Lower lobe of right lung (tissue), 2 donors: ENCODE data around the gene AKT3. TPM values are rescaled to one million over a fixed set of nuclear protein-coding genes. Genes with fewer than 3 reads are reported as not detected.

ENCODE experiments used
- ATAC-seq, 2 donors: fragments of 200-7000 bp; cut with Tn5 transposase; one replicate each; pipeline ENCODE4 v1.9.1; 2020 to 2022; ENCODE audit warnings: mild to moderate bottlenecking in 2 of 2, moderate library complexity in 2 of 2
- DNase-seq: peaks from one replicate; pipeline ENCODE4 v3.0.0-alpha.2; 2020
- H3K27ac ChIP-seq: fragments of 200-600 bp; one replicate; pipeline ENCODE4 v1.8.0; 2022
- H3K27me3 ChIP-seq: fragments of 200-600 bp; one replicate; pipeline ENCODE4 v1.8.0; 2022; ENCODE audit warnings: low read depth
- H3K36me3 ChIP-seq: fragments of 200-600 bp; one replicate; pipeline ENCODE4 v1.8.0; 2022; ENCODE audit warnings: mild to moderate bottlenecking
- H3K4me1 ChIP-seq: fragments of 200-600 bp; one replicate; pipeline ENCODE4 v1.8.0; 2022
- H3K4me3 ChIP-seq: fragments of 200-600 bp; one replicate; pipeline ENCODE4 v1.8.0; 2022; ENCODE audit warnings: mild to moderate bottlenecking
- H3K9me3 ChIP-seq: fragments of 200-600 bp; one replicate; pipeline ENCODE4 v1.8.0; 2022
- intact Hi-C: fragments of 100-400 bp; cut with DNase I; formaldehyde crosslinking; loops from one replicate; pipeline ENCODE4 v1.11.0; 2022
- total RNA-seq: library from RNA; stranded (reverse); fragmentation: NEBNext Ultra II Directional; extraction: Animal tissue kit (Norgen Biotek cat#: 25700); gene quantifications from one replicate; pipeline ENCODE4 v1.2.1, GENCODE V29; 2021
- TF ChIP-seq, protein P1 (sequence below): fragments of 200-600 bp; IDR thresholded peaks from one replicate; pipeline ENCODE4 v1.8.0; 2022; ENCODE audit warnings: antibody characterized with exemption, mild to moderate bottlenecking
- donor health status: DM: no; HTN: yes; CAD: no; lungs with severe emphysema.

AKT3 gene
- total RNA-seq, 1 donor from 2014 or later, result 52.5 TPM

DNA sequence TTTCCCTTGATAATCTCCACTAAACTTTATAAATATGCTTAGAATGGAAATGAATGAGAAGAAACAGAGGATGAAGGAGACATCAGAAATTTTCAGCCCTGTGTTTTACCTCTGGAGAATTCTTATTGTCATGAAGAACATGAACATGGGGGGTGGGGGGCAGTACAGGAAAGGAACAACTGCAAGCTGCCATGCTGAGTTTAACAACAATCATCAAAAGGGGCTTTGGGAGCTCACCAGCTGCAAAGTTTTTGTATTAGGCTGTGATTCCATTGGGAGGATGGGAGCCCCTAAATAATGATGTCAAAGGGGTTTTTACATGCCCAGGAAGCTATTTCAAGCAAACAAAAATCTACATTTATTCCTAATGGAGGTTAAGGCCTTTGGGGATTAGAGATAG lies 103.3 kb downstream of the AKT3 start:
- intact Hi-C loops, result loop anchor here (5.0 kb wide), 1 partner anchor 404 kb away; no protein-coding TSS in a partner anchor
- Histone ChIP-seq H3K4me1 (peaks cover 6% of the 10 kb centered on the region), H3K9me3 (no peaks in the 10 kb centered on the region), H3K36me3 (no peaks in the 10 kb centered on the region), H3K4me3 (no peak overlapping the region), H3K27ac (no peak overlapping the region), H3K27me3 (no peaks in the 10 kb centered on the region)
- ATAC-seq (no peak), DNase-seq (no peak)
- TF ChIP-seq, protein P1, sequence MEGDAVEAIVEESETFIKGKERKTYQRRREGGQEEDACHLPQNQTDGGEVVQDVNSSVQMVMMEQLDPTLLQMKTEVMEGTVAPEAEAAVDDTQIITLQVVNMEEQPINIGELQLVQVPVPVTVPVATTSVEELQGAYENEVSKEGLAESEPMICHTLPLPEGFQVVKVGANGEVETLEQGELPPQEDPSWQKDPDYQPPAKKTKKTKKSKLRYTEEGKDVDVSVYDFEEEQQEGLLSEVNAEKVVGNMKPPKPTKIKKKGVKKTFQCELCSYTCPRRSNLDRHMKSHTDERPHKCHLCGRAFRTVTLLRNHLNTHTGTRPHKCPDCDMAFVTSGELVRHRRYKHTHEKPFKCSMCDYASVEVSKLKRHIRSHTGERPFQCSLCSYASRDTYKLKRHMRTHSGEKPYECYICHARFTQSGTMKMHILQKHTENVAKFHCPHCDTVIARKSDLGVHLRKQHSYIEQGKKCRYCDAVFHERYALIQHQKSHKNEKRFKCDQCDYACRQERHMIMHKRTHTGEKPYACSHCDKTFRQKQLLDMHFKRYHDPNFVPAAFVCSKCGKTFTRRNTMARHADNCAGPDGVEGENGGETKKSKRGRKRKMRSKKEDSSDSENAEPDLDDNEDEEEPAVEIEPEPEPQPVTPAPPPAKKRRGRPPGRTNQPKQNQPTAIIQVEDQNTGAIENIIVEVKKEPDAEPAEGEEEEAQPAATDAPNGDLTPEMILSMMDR, result no peak

DNA sequence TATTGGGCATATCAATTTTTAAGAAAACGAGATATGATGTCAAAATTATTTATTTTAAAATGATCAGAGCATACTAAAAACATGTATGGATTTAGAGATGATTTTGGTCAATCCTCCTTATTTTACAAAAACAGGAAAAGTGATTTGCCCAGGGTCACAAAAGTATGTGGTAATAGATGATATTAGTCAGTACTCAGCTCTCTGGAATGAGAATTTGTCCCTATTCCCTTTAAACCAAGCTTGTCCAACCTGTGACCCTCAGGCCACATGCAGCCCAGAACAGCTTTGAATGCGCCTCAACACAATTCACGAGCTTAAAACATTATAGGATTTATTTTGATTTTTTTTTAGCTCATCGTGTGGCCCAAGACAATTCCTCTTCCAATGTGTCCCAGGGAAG lies 104.7 kb downstream of the AKT3 start:
- H3K27ac ChIP-seq, result no peak overlapping the region
- TF ChIP-seq, protein P1, result no peak
- DNase-seq (no peak), ATAC-seq (no peak)
- no peaks in the 10 kb centered on the region for H3K36me3 ChIP-seq
- H3K9me3 ChIP-seq, result no peaks in the 10 kb centered on the region
- no peaks in the 10 kb centered on the region for H3K27me3 ChIP-seq
- peaks cover 9% of the 10 kb centered on the region for H3K4me1 ChIP-seq
- no peak overlapping the region for H3K4me3 ChIP-seq
- intact Hi-C loops, result loop anchor here (5.0 kb wide), 1 partner anchor 403 kb away; no protein-coding TSS in a partner anchor

DNA sequence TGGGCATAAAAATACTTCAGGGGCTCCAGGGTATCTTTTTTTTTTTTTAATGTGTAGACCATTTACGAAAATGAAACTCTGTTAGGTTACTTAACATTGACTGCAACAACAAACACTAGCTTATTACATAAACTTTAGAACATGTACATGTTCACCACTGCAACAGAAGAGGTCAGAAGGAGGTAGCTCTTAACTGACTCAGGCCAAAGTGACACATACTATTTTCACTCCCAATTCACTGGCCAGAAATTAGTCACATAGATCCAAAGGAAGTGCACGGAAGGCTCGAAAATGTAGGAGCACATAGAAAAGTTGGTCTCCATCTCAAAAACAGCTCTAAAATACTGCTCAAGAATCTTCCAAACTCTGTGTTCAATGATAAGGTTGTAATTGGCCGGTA lies 107.2 kb downstream of the AKT3 start:
- no peaks in the 10 kb centered on the region for H3K9me3 ChIP-seq
- intact Hi-C loops, result no loop called here
- DNase-seq, result no peak
- ATAC-seq, result no peak
- peaks cover 19% of the 10 kb centered on the region for H3K4me1 ChIP-seq
- H3K27me3 ChIP-seq, result no peaks in the 10 kb centered on the region
- no peak overlapping the region for H3K4me3 ChIP-seq
- H3K36me3 ChIP-seq, result no peaks in the 10 kb centered on the region
- no peak overlapping the region for H3K27ac ChIP-seq
- TF ChIP-seq, protein P1, result no peak

DNA sequence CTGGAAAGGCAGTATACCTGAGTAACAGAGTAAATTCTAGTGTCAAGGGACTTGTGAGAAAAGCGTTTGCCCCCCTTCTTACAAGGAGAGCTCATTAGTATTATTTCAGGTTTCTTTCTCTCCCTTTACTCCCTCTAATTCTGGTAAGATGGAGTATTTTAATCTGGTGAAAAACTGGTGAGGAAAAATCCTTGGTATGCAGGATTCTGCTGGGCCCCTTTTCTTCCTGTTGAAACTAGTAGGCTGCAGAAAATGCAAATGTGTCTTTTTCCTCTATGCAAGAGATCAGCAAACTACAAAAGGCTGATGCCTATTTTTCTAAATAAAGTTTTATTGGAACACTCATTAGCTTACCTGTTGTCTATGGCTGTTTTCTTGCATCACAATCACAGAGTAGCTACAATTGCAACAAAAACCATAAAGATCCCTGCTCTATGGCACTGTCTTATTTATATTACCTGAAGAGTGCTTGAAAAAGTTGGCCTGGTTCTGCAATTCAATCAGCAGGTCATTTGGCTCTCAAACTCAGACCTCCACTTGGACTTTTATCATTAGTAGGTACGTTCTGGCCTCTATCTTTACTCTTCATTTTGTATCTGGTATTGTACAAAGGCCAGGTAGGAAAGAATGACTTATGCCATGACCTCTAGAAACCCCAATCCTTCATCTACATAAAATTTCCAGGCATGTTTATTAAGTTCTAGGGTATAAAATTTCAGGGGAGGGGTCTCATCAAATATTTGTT lies 109.6 kb downstream of the AKT3 start:
- no peak for DNase-seq
- ATAC-seq, result no peak
- intact Hi-C loops, result no loop called here
- TF ChIP-seq, protein P1, result no peak
- Histone ChIP-seq H3K4me3 (no peak overlapping the region), H3K9me3 (no peaks in the 10 kb centered on the region), H3K36me3 (no peaks in the 10 kb centered on the region), H3K27ac (no peak overlapping the region), H3K27me3 (no peaks in the 10 kb centered on the region), H3K4me1 (peaks cover 19% of the 10 kb centered on the region)

DNA sequence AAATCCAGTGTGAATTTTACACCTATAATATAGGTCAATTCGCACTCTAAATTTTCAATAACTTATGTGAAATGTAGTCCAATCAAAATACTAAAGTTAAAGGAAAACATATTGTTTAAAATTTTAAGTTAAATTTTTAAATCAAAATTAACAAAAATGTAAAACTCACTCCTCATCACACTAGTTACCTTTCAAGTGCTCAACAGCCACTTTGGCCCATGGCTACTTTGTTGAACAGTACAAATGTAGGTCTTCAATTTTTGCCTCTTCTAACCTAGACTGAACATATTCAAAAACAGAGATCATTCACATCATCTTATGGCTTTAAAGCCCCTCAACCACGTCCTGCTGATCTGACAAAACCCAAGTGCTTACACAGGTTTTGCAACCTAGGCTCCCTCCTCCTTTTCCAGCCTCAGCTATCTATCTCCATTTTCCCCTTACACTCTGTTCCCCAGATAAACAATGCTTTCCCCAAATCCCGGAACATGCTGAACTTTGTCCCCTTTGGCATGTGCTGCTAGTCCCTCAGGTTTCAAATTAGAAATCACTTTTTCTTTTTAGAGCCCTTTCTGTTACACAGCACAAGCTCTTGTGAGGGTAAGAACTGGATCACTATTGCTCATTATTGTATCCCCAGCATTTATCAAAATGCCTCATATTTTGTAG lies 110.6 kb downstream of the AKT3 start:
- ATAC-seq (no peak), DNase-seq (no peak)
- intact Hi-C loops, result no loop called here
- Histone ChIP-seq H3K4me3 (no peak overlapping the region), H3K27me3 (no peaks in the 10 kb centered on the region), H3K4me1 (peaks cover 19% of the 10 kb centered on the region), H3K36me3 (no peaks in the 10 kb centered on the region), H3K27ac (no peak overlapping the region), H3K9me3 (no peaks in the 10 kb centered on the region)
- TF ChIP-seq, protein P1, result no peak
